ACC112 (cell line): ENCODE measurements around the gene RTRAF.

ENCODE experiments used
- H2AFZ ChIP-seq: fragments of 200-600 bp; sonication (generic); one replicate; pipeline ENCODE4 v1.6.0; 2017; ENCODE audit warnings: antibody characterized with exemption, low read length; ENCODE audit not compliant: unreplicated experiment
- H3K27ac ChIP-seq: fragments of 200-600 bp; sonication (generic); 2 replicates; pipeline ENCODE4 v1.5.1; 2014; ENCODE audit warnings: low read depth, mild to moderate bottlenecking, antibody characterized with exemption, low read length, moderate library complexity
- H3K27me3 ChIP-seq: fragments of 200-600 bp; sonication (generic); 2 replicates; pipeline ENCODE4 v1.6.1; 2014; ENCODE audit warnings: mild to moderate bottlenecking, antibody characterized with exemption, low read length, moderate library complexity, mixed read lengths; ENCODE audit not compliant: insufficient read depth
- H3K36me3 ChIP-seq: fragments of 200-600 bp; sonication (generic); 2 replicates; pipeline ENCODE4 v1.6.1; 2016; ENCODE audit warnings: mild to moderate bottlenecking, antibody characterized with exemption, low read length, moderate library complexity, mixed read lengths; ENCODE audit not compliant: insufficient read depth
- H3K4me1 ChIP-seq: fragments of 200-600 bp; sonication (generic); one replicate; pipeline ENCODE4 v1.6.1; 2016; ENCODE audit warnings: low read length, mixed read lengths; ENCODE audit not compliant: insufficient read depth, unreplicated experiment, control insufficient read depth
- H3K4me3 ChIP-seq: fragments of 200-600 bp; sonication (generic); 2 replicates; pipeline ENCODE4 v1.5.1; 2014; ENCODE audit warnings: mild to moderate bottlenecking, low read depth, low read length
- H3K79me2 ChIP-seq: fragments of 200-600 bp; sonication (generic); one replicate; pipeline ENCODE4 v1.6.0; 2016; ENCODE audit warnings: low read length; ENCODE audit not compliant: control insufficient read depth, unreplicated experiment, insufficient read depth

Gene RTRAF

DNA sequence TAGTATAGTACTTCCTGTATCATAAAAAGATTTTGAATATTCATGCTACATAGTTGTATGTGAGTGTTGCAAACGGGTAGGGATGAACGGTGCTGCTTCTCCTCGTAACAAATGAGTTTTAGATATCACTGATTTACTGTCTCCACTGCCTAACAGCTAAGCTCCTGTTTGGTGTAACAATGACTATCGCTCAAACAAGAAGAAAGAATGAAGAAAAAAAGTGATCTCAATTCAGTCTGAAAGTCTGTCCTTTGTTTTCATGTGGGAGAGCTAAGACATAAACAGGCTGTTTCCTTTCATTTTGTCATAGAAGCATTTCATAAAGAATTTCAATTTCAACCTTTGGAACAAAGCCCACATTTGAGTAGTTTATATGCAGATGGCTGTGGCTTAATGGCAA is 26.1 kb upstream of the RTRAF start:
- Histone ChIP-seq H2AFZ (peak overlapping the region; percentile 88), H3K36me3 (peaks cover 10% of the 10 kb centered on the region), H3K79me2 (no peaks in the 10 kb centered on the region), H3K27ac (no peak overlapping the region), H3K27me3 (no peaks in the 10 kb centered on the region), H3K4me1 (peaks cover 10% of the 10 kb centered on the region), H3K4me3 (peak overlapping the region; percentile 64)

GRCh38 chr14:51967521-51967920 is 21.8 kb upstream of the RTRAF start:
- H3K27me3 ChIP-seq: no peaks in the 10 kb centered on the region
- no peak overlapping the region for H3K27ac ChIP-seq
- no peak overlapping the region for H2AFZ ChIP-seq
- no peaks in the 10 kb centered on the region for H3K36me3 ChIP-seq
- peaks cover 6% of the 10 kb centered on the region for H3K4me1 ChIP-seq
- no peak overlapping the region for H3K4me3 ChIP-seq
- H3K79me2 ChIP-seq: no peaks in the 10 kb centered on the region

- no peaks in the 10 kb centered on the region for H3K79me2 ChIP-seq
- H3K4me1 ChIP-seq: no peaks in the 10 kb centered on the region
- H3K27me3 ChIP-seq: no peaks in the 10 kb centered on the region
- no peak overlapping the region for H2AFZ ChIP-seq
- no peak overlapping the region for H3K27ac ChIP-seq
- no peaks in the 10 kb centered on the region for H3K36me3 ChIP-seq
- no peak overlapping the region for H3K4me3 ChIP-seq
Measured at GRCh38 chr14:51969852-51970540, 19.4 kb upstream of the RTRAF start.

- Histone ChIP-seq H3K4me1 (no peaks in the 10 kb centered on the region), H3K27ac (no peak overlapping the region), H3K4me3 (no peak overlapping the region), H2AFZ (no peak overlapping the region), H3K79me2 (no peaks in the 10 kb centered on the region), H3K27me3 (no peaks in the 10 kb centered on the region), H3K36me3 (no peaks in the 10 kb centered on the region)
Measured at GRCh38 chr14:51972566-51972965, 16.8 kb upstream of the RTRAF start.

DNA sequence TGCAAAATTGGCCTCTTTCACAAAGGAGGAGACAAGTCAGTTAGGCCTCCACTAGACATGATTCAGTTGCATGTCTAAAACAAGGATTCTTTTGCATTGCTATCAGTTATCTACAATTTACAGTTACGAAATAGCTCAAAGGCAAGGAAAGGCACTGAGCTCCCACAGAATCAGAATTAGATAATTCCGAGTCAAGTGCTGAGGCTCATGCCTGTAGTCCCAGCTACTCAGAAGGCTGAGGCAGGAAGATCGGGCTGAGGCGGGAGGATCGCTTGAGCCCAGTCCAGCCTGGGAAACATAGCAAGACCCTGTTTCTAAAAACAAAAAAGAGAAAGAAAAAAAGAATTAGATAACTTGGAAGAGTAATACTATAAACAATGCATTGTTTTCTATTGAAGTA is 12.3 kb upstream of the RTRAF start:
- no peaks in the 10 kb centered on the region for H3K36me3 ChIP-seq
- no peak overlapping the region for H2AFZ ChIP-seq
- no peak overlapping the region for H3K4me3 ChIP-seq
- no peak overlapping the region for H3K27ac ChIP-seq
- H3K27me3 ChIP-seq: no peaks in the 10 kb centered on the region
- peaks cover 4% of the 10 kb centered on the region for H3K4me1 ChIP-seq
- no peaks in the 10 kb centered on the region for H3K79me2 ChIP-seq

DNA sequence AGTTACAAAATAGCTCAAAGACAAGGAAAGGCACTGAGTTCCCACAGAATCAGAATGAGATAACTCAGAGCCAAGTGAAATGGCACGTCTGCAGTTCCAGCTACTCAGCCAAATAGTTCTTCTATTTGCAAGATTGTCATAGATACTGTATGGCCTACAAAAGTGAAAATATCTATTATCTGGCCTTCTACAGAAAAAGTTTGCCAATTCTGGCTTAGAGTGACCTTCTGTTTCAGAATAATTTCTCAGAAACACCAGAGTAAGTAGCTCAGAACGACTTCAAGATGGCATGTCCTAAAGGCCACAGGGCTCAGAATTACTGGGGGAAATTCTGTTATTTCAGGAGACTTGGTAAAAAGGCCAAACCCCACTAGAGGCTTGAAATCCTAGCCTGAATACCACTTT is 10.7 kb upstream of the RTRAF start:
- H3K4me1 ChIP-seq: peaks cover 4% of the 10 kb centered on the region
- H3K79me2 ChIP-seq: no peaks in the 10 kb centered on the region
- no peak overlapping the region for H3K27ac ChIP-seq
- no peaks in the 10 kb centered on the region for H3K36me3 ChIP-seq
- H2AFZ ChIP-seq: no peak overlapping the region
- no peaks in the 10 kb centered on the region for H3K27me3 ChIP-seq
- H3K4me3 ChIP-seq: no peak overlapping the region

DNA sequence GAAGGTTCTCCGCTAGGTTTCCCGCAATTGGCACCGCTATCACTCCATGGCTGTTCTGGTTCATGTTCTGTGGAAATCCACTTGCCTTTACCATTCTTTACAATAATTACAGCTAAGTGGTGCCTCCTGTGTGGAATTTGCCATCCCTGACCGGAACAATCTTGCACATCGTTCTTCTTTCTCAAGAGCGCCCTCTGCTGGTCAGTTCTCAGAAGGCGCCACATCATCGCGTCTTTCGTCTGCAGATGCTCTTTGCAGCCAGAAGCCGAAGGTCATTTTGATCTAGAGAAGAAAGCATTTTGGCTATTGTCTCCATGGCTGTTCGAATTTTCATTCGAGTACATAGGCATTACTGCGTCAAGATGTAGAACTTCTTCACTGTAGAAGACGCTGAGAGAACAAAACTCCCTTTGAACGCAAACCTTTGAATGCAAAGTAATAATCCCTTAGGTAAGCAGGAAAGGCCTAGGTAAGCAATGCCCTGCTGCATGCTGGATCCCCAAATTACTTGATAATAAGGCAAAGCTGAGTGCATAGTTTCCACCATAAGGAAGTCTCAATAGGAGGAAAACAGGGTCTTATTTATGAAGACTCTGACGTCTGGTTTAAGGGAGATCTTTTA is 10.1 kb upstream of the RTRAF start:
- Histone ChIP-seq H3K4me3 (no peak overlapping the region), H2AFZ (no peak overlapping the region), H3K27me3 (no peaks in the 10 kb centered on the region), H3K79me2 (no peaks in the 10 kb centered on the region), H3K27ac (no peak overlapping the region), H3K36me3 (no peaks in the 10 kb centered on the region), H3K4me1 (peaks cover 4% of the 10 kb centered on the region)

GRCh38 chr14:51981218-51981854 is 8.0 kb upstream of the RTRAF start:
- Histone ChIP-seq H3K27me3 (no peaks in the 10 kb centered on the region; the same call in 1 of the 2 replicates), H3K36me3 (no peaks in the 10 kb centered on the region), H3K4me3 (no peak overlapping the region), H3K27ac (no peak overlapping the region), H3K79me2 (no peaks in the 10 kb centered on the region), H2AFZ (no peak overlapping the region), H3K4me1 (peaks cover 4% of the 10 kb centered on the region)

- Histone ChIP-seq H3K4me1 (peaks cover 22% of the 10 kb centered on the region), H3K27me3 (no peaks in the 10 kb centered on the region; the same call in 1 of the 2 replicates), H3K79me2 (peaks cover 35% of the 10 kb centered on the region), H3K4me3 (peak overlapping the region; percentile 82; the same call in 1 of the 2 replicates), H3K27ac (no peak overlapping the region), H3K36me3 (peaks cover 15% of the 10 kb centered on the region), H2AFZ (peak overlapping the region; percentile 91)
Measured at GRCh38 chr14:51988221-51988620, 1.1 kb upstream of the RTRAF start.

DNA sequence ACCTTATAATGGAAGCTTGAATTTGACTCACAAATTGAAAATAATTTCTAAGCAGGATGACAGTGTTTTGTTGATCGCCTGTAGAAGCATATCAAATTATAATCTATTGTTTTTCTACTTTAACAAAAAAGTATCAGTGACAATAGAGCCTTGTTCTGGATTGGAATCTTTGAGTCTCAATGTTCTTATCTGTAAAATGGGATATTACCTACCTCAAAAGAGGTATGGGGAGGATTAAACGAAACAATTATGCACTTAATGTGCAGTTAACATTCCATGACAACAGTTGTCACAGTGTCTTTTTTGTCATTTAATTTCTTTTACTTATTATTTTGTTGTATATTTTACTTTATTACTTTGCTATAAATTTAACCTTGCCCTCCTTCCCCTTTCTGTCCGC is 1.1 kb downstream of the RTRAF start:
- Histone ChIP-seq H3K27ac (no peak overlapping the region), H3K36me3 (peaks cover 33% of the 10 kb centered on the region), H3K4me1 (peaks cover 30% of the 10 kb centered on the region), H3K79me2 (peaks cover 47% of the 10 kb centered on the region), H2AFZ (no peak overlapping the region), H3K4me3 (peak overlapping the region; percentile 82), H3K27me3 (no peaks in the 10 kb centered on the region)
